GM19452 (cell line): ENCODE results near the gene NKX2-2.

Source experiments
- ATAC-seq: cut with Tn5 transposase; IDR thresholded peaks from one replicate; pipeline ENCODE4 v1.9.1; 2021; ENCODE audit not compliant: unreplicated experiment

NKX2-2 gene

DNA sequence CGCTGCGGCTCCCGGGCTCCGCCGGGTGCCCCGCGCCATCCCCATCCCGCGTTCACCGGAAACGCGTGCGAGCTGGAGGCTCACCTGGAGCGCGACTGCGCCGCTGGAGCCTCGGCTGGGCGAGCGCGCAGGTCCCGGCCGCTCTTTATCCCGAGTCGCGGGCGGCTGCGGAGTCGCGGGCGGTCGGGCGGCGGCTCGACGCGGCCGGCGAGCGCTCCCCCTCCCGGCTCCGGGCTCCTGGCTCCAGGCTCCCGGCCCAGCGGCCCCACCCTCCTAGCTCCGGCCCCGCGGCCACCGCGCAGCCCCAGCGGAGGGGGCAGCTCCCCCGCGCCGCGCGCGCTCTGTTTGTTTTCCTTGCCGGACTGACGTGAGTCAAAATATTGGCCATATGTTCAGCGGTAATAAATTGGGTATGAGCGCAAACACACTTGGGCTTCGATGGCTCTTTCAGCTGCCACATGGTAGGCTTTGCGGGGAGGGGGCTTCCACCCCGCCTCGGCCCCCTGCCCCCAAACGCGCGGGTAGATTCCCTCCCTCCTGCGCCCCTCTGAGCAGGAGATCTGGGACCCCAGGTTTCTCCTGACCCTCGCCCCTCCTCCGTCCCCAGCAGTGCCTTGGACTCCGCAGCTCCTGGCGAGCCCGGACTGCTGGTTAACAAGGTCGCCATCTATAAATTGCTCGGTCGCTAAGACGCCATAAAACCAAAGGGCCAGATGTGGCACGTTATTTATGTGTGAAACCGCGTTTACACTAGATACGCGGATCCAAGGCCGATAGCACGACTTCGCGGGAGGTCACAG is 8.8 kb upstream of the NKX2-2 start:
- no peak for ATAC-seq

DNA sequence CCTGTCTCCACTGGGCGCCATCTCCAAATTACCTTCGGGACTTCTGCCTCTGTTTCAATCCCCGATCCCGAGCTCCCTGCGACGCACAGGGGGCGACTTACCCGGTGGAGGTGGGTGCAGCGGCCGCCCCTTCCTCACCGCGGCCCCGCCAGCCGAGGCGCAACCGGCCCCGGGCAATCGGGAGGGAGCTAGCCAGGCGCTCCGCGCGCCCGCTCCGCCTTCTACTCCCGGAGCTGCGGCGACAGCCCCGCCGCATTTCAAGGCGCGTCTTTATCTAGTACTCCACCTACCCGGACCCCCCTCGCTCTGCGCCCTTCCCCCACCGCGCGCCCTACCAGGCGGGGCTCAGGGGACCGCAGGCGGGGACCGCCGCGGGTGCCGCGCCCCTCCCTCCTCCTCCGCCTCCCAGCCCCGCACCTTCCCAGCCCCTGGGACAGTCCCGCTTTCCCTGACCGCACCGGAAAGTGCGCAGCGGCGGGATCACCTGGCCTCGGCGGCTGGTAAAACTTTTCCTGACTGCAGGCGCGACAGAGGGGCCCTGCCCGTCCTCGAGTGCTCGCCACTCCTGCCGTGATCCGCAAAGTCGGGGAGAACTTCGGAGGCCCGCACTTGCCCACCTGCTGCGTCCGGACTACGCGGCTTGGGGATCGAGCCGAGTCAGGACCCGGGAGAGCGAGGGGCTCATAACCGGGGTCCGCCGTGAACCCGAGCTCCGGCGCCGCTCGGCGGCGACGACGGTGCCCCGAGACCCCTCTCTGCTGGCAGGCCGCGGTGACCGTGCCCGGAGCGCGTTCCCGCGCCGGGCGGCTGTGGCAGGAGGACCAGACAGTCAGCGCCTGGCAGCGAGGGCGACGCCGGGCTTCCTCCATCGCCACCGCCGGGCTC is 8.0 kb upstream of the NKX2-2 start:
- ATAC-seq, result no peak

DNA sequence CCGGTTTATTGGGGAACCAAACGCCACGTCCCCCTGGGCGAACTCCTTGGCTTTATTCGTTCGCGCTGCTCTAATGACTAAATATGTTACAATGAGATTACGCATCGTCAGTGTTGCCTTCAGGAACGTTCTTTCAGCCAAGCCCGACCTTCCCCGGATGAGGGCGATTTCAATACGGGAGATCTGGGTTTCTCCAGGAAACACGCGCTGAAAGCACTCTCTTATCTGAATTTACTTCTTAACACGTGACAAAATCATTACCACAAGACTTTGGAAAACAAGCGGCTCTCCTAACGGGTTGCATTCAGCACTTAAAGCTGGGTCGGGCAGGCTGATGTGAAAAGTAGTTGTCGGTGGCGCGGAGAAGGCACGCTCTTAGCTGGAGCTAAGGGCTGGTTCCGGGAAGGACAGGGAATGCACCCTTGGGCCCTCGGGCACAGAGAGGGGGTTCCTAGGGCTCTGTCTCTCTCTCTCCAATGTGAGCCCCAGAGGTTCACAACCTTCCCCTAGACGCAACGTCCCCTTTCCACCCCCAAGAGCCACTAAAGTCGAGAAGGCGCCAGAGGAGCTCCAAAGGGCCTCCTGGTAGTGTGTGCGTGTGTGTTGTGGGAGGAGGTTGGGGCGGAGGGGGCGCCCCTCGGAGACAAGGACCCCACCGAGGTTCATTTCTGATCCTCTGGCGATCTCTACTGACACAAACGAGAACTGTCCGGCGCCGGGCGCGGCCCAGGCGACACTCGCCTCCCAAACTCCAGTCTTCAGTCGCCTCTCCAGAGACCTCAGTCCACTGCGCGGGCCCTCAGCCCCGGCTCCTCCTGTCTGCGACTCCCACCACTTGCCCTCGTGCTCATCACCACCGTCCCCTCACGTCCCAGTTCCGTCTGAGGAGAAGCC is 7.1 kb upstream of the NKX2-2 start:
- no peak for ATAC-seq

DNA sequence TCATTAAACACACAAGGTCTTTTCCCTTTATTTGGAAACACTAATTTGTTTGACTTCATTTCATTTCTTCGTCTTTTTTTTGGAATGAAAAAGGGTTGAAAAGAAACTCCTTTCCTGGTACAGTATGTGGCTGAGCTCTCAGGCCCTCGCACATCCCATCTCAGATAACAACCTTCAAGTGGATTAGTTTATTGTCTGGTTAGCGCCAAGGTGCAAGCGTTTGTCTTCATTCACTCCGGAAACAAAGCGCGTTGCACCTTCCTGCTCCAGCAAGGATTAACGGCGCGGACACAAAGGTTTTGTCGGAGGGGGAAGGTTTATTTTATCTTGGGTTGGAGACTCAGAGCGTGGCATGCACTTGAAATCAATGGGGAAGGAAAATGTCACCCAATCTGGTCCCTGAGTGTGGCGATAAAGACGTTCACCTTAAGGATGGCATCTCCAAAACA is 5.3 kb upstream of the NKX2-2 start:
- ATAC-seq, result no peak

DNA sequence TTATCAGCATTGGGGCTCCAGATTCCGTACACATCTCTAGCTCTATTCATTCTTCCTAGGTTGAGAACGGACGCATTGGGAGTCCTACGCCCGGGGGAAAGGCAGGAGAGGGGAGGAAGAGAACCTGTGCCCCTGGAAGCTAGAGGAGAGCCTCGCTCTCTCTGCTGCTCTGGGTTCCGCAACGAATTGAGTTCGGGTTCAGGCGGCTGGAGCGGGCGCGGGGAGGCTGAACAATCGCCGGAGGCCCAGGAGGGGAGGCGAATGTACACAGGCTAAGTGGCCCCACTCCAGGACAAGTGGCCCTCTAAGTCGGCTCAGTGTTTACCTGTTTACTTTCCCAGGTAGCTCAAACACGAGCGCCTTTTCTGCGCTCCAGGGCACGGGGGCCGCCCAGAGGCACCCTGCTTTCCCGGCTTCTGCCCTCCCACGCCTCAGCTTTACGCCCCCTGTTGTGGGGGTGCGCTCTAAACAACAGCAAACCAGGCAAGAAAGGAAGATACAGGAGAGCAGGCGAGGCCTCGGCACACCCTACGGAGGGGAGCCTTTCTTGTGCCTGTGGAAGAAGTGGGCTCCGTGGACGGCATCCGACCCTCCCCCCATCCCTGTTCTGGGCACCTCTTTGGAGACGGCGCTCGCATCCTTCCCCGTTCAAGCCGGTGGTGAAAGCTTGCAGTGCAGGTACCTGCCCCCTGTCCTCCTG is 4.6 kb upstream of the NKX2-2 start:
- no peak for ATAC-seq

DNA sequence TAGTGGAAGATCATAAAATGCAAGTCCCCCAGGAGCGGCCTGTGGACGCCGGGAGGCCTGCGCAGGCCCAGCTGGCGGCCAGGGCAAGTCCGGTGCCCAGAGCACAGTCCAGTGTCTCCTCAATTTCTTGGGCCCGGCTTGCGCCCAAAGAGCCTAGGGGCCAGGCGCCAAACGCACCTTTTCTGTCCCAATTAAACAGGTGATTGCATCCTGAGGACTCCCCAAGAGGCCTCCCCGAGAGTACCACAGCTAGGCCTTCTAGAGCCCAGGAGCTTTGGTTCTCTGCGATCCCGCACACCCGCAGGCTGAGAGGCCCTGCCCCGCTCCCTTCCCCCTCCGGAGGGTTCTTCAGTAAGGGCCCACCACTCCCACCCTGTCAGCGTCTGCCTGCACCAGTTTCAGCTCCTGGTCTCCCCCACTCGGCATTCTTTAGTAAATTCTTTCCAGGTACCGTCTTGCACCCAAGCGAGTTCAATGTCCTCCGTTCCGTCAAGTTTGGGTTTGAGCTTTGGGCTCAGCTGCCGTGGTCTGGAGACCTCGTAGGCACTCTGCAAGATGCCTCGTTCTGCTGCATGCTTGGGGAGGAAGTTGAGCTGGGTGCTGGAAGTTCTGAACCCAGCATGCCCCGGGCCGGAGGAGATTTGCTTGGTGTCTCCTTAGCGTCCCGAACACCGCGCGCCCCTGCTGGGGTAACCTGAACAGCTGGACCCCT is 3.9 kb upstream of the NKX2-2 start:
- no peak for ATAC-seq

DNA sequence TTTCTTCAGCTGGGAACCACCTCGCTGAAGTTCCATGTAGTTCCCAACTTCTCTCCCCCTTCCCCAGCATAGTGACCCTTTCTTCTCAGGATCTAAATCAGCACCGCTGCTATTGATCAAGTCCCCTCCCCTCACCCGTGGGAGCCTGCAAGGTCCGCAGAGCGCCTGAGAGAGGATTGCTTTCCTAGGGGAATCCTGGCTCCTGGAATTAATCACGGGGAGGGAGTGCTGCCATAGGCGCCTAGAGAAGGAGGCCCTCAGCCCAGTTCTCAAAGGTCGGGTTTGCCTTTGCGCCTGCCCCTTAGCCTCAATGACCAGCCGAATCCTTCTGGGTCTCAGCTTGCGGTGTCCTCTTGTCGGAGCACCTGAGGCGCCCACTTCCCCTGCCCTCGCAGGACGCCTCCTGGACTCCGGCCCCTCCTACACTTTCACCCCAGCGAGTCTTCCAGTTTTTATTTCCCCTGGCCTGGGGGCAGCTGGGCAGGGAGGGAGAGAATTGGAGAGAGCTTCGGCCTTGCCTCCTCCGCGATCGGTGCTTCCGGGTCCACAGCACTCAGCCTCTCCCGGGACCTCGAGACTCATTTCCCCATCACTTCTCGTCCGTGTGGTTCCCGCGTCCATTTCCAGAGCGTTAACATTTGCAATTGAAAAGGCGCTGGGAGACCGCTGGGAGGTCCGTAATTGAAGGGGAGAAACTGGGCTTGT is 3.1 kb upstream of the NKX2-2 start:
- ATAC-seq, result no peak

DNA sequence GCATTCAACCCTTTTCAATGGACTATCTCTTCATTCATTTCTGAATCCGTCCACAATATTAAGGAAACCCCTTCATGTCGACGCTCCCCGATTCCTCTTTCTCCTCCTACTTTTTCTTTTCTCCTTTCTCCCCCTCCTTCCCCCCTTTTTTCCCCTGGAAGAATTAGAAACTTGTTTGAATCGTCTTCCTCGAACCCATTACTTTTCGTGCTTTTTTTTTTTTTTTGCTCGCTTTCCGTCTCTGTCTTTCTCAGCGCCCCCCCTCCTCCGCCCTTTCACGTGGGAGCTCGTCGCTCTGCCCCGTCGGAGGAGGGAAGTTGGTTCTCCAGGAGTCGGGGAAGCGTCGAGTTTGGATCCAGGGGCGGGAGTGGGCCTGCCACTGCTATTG is 2.3 kb upstream of the NKX2-2 start:
- ATAC-seq, result no peak

DNA sequence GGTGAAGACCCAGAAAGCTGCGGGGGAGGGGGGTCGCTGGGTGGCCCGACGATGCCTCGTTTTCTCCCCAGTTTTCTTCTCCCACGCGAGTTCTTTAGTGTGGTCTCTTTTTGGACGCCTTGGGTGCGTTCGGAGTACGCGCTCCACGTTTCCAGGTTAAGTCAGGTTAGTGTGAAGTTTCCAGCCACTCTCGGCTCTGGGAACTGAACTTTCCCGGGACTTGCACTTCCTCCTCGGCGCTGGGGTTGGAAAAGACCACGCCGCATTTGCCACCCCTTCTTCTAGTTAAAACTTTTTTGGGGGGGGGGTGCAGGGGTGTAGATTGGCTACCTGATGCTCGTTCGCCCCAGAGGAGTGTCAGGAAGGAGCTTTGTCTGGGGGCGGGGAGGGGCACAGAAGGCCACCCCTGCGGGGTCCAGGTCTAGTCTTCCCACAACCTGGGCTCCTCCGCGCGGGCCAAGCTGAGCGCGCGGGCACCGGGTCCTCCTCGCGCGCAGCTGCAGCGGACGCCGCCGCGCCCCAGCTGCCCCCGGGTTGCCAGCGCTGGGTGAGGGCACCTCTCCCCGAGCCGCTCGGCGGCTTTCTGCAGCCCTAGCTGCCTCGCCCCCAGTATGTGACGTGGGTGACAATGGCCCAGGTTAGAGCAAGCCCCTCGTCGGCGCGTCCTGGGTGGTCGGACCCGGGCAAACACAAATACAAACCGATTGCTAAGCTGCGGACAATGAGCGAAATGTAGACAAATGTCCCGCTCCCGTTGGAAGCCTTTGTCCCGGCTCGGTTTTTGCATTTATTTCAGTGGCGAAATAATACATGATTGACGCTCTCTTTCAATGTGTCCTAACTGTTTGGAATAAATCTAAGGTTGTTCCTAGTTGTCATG is 1.7 kb upstream of the NKX2-2 start:
- ATAC-seq, result no peak

DNA sequence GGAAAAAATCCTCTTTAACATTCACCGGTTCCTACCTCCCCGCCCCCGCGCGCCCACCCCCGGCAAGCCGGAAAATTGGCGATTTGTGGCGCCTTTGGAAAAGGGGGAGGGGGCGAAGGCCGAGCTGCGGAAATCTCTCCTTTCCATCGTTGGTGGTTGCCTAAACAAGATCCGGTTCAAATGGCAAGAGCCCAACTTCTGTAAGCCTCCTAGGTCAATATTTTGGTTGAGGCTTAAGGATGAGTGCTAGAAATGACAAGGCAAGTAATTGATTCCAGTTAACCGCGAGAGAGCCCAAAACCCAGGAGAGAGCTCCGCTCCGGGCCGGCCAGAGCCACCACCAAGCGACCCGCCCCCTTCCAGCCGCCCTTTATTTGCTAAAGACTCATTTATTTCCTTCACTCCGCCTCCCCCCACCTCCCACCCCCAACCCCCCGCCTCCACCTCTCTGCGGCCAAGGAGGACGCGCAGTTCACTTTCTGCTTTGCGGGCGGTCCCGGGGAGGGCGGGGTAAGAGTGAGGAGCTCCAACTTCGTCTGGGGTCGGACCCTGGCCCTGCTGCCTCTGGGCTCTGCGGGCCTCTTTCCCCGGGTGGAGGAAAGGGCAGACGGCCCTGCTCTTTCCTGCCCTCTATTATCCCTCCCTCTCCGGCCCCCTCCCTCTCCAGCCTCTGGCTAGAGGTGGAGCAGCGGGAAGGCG is 838 bp upstream of the NKX2-2 start:
- no peak for ATAC-seq

DNA sequence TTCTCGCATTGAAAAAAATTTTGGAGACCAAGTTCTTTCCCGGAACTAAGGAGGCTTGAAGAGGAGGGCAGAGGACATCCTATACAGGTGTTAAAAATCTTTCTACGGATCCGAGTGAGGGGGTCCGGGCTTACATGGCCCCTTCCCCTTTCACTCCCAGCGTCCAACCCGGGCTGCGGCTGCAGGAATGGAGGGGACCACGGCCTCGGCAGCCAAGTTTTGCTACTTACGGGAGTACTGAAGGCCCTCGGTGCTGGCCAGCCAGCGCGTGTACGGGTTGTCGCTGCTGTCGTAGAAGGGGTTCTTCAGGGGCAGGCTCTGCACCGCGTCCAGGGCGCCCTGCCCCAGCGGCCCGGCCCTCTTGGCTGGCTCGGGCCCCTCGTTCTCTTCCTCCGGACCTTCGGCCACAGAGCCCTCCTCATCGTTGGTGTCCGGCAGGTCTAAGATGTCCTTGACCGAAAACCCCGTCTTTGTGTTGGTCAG is 642 bp downstream of the NKX2-2 start:
- ATAC-seq, result no peak

DNA sequence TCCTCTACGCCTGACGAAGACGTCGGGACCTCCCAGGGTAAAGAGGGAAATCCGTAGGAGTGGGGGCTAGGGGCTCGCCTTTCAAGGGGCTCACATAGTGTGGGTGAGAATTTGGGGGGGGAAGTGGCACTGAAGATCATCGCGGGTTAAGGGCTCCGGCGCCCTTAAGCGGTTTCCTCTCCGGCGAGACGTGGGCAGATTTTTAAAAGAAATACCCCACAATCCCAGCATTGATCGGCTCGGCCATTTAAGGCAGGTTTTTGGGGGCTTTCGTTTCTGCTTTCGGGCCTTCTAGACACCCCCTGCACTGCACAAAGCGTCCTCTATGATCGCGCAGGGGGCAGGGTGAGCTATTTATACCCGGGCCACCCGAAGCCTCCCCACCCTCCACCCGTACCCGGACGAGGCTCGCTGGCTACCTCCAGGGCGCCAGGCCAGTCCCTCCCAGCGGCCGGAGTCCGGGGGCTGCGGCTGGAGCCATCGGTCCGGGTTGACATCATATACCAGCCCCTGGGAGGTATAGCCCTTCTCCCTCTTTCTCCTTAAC is 1.2 kb downstream of the NKX2-2 start:
- no peak for ATAC-seq

DNA sequence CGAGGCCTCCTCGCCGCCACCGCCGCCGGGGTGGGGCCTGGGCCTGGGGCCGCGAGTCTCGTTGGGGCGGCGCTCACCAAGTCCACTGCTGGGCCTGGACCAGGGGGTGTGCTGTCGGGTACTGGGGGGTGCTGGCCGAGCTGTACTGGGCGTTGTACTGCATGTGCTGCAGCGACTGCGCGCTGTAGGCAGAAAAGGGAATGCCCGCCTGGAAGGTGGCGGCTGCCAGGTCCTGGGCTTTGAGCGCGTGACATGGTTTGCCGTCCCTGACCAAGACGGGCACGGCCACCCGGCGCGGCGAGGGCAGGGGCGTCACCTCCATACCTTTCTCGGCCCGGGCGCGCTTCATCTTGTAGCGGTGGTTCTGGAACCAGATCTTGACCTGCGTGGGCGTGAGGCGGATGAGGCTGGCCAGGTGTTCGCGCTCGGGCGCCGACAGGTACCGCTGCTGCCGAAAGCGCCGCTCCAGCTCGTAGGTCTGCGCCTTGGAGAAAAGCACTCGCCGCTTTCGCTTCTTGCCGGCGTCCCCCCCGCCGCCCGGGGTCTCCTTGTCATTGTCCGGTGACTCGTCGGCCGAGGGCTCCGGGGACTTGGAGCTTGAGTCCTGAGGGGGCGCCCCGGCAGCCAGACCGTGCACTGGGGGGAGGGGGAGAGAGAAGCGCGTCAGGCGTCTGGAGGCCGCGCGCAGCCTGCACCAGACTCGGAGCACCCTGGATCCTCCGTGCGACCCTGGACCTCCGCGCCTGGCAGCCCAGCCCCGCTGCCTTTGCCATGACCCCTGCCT is 1.8 kb downstream of the NKX2-2 start:
- no peak for ATAC-seq

DNA sequence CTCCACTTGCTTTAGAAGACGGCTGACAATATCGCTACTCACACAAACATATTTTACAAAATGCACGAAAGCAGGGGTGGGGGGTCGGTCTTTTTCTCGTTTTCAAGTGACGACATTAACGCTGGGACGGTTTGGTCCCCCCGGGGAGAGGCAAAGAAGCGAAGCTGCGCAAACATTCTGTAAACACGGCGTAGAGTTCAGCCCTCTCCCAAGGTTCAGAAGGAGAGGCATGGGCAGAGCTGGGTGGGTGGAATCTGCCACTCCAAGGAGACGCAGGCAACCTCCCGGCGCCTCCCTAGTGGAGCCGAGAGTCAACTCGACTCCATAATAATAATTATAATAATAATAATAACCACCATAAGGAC is 2.4 kb downstream of the NKX2-2 start:
- ATAC-seq, result no peak

DNA sequence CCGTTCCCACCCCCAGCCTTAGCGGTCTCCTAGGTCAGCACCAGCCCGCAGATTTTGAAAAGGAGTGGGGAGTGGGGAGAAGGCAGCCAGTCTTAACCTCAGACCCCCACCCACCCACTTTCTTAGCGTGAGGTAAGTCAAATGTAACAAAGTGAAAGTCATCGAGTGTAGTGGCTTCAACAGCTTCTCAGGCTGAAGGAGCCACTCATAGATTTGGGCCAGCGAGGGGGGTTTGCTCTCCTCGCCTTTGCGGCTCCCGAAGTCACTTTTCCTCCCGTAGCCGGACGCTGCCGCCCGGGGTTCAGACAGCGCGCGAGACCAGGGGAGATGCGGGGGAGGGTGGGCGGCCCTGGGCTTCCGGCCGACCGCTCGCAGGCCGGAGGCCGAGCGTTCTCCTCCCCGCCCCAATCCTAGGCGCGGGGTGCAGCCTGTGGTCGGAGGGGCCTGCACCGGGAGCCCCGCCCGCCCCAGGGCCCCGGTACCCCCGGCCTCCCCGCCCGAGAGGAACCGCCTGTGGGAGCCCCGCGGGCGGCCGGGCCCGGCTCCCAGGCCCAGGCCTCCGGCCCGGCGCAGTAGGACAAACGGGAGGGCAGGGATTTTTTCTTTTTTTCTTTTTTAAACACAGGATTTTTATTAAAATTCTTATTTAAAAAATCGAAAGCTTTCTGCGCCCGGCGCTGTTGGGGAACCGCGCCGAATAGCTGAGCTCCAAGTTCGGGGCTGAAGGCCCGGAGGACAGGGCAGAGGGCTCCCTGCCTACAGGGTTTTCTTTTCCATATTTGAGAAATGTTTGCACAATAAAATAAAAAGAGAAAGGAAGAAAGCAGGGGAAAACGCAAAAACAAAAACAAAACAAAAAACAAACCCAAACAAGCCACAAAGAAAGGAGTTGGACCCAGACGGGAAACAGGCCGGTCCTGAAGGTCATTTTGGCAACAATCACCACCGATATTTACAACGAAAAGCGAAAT is 3.2 kb downstream of the NKX2-2 start:
- ATAC-seq, result no peak
